Stimulated activated CD4-positive, alpha-beta T cell treated with anti-CD3 and anti-CD28 coated beads, TNF-alpha, amount 100 ng/mL, for 24 hours (primary cell): ENCODE measurements around the gene GPS2.
"Not testable (repeated sequence)": the region's sequence is repeated elsewhere in the genome, so short reads cannot be mapped to it uniquely, and the experiment has no call there.

Experiments used
- DNase-seq, 3 experiments: peaks; one replicate each; pipeline ENCODE4 v3.0.0-alpha.2; 2020; ENCODE audit warnings: low read depth in 3 of 3

The GPS2 gene

DNA sequence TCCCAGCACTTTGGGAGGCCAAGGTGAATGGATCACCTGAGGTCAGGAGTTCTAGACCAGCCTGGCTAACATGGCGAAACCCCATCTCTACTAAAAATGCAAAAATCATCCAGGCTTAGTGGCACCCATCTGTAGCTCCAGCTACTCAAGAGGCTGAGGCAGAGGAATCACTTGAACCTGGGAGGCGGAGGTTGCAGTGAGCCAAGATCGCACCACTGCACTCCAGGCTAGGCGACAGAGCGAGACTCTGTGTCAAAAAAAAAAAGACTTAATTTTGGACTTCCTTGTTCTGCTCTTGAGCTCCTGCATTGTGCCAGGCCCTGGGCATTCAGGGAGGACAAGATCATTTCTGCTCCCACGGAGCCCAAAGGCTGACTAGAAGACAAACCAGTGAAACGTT, 22.4 kb upstream of the GPS2 start:
- DNase-seq: not testable (repeated sequence)

DNA sequence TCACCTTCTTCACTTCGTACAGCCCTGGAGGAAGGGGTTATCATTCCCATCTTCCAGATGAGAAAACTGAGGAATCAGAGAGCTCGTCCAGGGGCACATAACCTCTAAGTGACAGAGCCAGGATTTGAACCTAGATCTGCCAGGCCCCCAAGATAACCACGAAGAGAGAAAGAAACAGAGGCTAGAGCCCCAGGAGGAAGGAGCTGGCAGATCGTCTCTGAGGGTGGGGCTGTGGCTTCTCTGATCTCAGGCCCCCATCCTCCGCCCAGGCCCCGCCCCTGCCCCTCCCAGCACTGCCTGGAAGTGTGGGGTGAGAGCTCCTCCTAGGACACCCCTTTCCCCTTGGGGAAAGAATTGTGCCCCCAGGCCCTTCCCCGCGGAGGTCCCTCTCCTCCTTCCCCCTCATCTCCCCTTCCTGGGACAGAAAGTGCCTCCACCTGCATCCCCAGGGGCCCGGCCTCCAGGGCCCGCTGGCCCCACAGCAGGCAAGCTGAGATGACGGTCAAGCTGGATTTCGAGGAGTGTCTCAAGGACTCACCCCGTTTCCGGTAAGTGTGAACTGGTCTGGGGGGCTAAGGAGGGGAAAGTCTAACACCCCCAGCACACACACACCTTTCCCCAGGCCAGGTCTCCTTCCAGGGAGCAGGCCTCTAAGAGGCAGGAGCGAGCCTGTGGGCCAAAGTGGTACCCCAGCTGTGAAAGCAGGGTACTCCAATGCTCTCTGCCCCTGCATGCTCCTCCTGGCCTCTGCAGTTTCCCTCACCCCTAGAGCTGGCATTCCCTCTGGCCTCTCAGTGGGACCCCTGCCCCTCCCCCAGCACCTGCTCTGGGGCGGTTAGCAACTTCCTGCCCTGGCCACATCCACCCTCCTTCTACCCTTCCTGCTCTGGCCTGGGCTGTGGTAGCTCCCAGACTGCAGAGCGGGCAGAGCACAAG, 21.3 kb upstream of the GPS2 start, which contains the start of gene ACAP1:
Gene ACAP1, plus strand, starts transcription at position 290 of the 936 bp plus-strand sequence. Its CDS starts 206 bp downstream, at position 496.
- DNase-seq: peak; percentile 69 to 92 (median 71)

DNA sequence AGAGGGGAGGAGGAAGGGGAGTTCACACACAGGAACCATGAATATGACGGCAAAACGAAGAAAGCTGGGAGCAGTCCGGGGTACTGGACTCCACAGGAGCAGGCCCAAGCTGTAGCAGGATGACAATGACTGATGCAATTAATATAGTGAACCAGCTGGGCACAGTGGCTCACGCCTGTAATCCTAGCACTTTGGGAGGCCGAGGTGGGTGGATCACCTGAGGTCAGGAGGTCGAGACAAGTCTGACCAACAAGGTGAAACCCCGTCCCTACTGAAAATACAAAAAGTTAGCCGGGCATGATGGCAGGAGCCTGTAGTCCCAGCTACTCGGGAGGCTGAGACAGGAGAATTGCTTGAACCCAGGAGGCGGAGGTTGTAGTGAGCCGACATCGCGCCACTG, 20.6 kb upstream of the GPS2 start:
- DNase-seq: not testable (repeated sequence)

DNA sequence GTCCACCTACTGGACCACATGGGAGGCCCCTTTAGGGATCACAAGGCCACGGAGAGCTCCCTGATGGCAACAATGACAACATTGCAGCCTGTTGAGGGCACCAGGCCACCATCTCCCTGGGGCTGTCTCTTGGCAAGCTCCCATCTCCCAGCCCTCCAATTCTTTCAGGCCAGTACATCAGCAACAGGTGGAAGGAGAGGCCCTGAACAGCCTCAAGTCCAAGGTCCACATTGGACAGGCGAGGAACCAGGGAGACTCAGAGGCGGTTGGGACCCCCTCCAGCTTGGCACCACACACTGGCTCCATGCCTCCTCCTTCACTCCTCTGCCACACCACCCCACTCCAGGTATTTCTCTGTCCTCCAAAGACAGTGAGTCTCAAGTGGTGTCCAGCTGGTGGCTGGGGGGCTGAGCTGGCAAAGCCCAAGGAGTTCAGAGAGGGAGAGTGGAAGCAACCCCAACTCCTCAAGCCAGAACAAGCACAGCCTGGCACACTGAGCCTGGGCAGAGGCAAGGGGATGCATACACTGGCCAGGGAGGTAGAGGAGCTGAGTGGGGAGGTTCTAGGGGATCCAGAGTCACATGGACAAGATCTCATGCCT, 19.9 kb upstream of the GPS2 start:
- DNase-seq: no peak

DNA sequence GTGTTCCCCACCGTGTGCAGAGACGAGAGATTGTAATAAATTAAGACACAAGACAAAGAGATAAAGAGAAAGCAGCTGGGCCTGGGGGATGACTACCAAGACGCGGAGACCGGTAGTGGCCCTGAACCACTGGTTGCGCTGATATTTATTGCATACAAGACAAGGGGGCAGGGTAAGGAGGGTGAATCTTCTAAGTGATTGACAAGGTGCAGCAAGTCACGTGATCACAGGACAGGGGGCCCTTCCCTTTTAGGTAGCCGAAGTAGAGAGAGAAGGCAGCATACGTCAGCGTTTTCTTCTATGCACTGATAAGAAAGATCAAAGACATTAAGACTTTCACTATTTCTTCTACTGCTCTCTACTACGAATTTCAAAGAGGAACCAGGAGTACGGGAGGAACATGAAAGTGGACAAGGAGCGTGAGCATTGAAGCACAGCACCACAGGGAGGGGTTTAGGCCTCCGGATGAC, 17.5 kb upstream of the GPS2 start:
- peak in 1 of 3 experiments; percentile 28 for DNase-seq

DNA sequence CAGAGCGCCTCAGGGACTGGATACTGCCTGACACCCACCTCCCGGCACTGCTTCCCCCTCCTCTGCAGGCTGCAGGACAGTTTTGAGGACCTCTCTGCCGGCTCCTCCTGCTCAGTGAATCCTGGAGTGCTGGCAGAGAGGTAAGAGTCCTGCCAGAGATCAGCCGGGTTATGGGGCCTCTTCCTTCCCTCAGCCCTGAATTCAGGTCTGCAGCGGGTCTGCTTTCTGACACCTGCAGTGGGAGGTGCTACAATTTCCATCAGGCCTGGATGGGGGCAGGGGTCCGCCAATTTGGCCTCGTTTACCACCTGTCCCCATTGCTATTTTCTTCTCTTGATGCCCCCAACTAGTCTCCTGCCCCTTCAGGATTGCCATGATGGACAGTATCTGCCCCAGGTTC, 17.0 kb upstream of the GPS2 start:
- no peak for DNase-seq

DNA sequence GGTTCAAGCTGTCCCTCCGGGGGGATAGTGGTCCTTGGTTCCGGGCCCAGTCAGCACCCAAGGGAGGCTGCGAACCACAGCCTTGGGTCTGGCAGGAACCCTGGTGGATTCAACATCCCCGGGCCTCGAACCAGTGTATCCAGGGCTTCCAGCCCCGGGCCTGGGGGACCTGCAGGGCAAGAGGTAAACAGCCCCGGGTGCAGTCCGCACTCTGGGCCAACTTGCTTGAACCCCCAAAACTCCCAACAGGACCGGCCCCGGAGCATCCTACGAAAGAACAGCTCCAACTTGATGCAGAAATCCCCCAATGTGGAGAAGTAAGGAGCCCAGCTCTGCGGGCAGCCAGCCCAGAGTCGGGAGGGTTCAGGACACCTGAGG, 15.5 kb upstream of the GPS2 start:
- no peak for DNase-seq

DNA sequence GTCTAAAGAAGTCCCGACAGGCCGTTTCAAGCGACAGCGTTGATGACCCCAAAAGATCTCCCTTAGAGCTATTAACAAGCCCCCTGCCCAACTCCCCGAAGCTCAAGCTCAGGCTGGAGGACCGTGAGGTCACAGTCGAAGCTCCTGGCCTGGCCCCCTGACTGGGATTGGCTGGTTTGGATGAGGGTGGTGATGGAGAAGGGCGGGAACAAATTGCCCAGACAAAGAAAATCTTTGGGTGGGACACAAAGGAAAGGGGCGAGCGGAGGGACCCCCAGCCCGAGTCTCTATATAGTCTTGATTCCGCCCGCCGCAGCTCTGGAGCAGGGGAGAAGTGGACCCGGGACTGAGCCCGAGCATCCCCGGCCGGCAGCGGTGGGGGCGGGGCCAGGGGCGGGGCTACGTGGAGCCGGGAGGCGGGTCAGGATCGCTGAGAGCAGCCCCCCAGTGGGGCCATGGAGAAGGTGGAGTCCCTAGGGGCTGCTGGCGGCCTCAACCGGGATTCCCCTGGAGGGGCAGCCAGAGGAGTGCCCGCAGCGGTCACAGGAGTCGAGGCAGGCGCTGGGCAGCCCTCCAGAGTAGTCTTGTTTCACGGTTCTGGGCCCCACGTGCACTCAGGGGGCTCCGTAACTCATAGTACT, 15.0 kb upstream of the GPS2 start:
- DNase-seq: peak; percentile 64 to 82 (median 65)

DNA sequence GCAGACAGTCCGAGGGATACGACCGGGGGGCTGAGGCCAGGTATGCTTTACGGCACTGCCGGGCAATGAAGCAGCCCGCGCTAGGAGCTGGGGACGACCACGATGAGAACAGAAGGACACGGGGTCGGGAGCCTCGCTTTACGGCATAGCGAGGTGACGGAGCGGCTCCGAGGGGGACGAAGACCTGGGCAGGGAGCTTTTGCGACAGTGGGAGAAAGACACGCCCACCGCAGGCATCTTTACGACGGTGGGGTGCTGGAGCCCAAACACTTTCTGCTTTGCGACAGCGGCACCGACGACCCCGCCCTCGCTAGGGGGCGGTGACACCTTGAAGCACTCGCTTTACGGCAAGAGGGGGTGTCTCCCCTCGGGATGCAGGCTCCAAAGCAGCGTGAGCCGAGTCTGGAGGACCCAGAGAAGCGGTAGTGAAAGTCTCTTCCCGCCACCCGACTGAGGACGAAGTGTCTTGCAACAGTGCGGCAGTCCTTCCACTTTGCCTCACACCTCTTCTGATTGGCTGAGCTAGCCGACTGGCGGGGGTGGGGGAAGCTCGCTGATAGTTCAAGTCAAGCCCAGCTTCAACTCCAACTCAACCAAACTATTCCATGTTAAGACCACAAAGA, 14.3 kb upstream of the GPS2 start:
- DNase-seq: peak; percentile 91 to 97 (median 93)

DNA sequence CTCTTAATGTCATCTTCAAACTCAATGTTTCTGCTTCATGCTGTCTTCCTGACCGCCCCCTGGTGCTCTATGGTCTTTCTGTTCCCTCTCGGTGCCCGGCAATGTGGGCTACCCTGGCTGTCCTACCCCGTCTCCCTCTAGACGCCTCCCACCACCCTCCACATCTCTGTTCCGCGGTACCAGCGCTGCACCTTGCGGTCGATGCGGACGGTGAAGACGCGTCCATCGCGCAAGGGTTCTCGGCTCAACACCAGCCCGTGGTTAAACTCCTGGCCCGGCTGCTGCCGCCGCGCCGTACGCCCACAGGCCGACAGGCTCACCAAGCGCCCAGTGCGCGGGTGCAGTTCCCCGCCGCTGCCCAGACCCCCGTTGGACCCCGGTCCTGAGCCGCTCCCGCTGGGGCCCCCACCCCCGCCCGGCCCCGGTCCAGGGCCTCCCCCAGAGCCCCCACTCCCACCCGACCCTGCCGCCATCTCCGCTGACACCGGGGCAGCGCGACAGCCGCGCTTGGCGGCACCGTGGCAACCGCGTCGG, 13.7 kb upstream of the GPS2 start, which contains the start of gene NEURL4:
Gene NEURL4, minus strand, starts transcription at position 496 of the 534 bp plus-strand sequence. Its CDS starts 23 bp downstream, at position 473.
- DNase-seq: no peak

DNA sequence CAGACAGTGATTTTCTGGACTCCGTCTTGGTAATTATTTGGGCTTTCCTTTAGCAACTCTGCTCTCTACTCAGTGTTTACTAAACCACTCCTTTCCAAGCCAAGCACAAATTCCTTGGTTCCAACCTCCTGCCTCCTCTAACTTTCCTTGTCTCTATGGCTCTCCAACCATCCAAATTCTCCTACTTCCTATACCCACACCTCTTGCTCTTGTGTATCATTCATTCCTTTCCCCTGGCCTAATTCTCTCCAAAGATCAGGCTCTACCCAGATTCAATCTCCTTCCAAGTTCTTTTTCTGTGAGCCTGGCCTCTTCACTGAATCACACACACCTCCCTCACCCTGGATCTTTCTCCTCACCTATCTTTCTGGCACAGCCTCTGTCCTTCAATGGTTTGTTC, 12.8 kb upstream of the GPS2 start:
- no peak for DNase-seq

DNA sequence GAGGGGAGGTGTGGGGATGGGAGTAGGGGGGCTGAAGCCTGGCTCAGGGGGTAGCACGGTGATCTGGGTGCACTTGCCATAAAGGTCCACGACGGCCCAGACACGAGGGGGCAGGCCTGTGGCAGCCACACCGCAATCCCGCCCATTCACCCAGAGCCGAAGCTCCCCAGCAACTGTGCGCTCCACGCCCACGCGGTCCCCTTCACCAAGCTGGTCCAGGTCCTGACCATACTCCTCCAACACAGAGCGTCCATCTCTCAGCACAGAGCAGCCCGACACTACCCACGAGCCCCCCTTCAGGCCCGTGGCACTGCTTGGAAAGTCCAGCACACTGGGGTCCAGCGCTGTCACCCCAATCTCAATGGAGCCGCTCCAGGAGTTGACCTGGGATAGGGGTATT, 12.3 kb upstream of the GPS2 start:
- no peak for DNase-seq

DNA sequence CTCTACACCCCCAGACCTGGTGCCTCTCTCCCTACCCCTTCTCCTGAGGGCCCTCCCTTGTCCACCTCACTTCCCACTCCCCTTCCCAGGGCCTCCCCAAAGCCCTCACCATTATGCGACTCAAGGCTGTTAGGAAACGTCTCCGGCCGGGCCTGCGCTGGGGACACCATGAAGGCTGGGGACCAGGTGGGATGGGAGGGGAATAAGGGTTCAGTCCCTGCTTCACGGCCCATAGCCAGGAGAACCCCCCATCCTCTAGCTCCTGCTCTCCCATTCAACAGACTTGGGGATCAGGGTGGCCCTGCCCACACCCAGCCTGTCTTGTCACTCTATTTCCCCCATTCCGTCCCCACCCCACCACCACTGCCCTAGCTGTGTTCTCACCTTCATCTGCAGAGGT, 11.9 kb upstream of the GPS2 start:
- DNase-seq: no peak

DNA sequence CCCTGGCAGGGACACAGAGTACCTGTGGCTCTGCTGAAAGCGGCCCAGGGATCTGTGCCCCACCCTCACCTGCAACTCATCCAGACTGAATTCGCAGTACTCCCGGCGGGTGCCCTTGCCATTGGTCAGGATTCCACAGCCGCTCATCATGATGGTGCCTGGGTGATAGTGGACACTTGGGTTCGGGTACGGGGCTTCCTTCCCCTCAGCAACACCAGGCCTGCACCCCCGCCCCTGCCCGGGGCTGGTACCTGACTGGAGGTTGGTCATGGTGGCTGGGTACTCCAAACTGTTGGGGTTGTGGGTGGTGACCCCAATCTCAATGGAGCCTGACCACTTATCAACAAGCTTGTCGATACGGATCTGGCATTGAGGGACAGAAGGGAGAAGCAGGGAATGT, 11.0 kb upstream of the GPS2 start:
- no peak for DNase-seq

DNA sequence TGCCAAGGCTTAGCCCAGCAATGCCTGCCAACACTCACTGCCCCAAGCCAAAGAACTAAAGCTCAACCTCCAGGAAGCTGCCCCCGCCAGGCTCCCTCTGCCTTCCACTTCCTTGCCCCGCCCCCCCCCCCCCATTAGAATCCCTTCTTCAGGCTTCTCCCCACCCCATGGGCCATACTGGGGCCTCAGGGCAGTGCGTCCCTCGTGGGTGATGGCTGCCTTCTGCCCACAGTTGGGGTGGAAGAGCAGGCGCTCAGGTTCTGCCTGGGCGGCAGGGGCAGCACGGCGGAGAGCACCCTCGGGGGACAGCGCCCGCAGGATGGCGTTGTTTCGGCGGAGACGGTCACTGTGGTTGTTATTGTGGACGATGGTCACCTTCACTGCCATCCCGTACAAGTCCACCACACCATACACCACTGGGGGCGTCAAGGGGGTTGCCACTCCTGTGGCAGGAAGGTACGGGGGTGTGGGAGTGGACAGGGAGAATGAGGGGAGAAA, 9.9 kb upstream of the GPS2 start:
- DNase-seq: no peak

DNA sequence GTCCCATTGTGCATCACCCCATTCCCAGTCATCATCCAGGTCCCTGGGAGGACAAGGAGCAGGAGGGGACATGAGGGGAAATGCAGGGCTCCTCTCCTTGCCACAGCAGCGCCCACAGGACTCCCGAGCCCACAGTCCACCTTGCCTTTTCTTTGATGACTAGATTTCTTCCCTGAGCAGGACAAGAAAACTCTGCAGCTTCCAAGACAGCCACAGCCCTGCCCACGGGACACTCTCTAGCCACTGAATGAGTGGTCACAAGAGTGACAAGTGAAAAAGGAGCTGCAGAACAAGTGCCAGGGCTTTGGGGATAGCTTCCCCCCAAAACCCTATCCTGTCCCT, 9.2 kb upstream of the GPS2 start:
- no peak for DNase-seq

DNA sequence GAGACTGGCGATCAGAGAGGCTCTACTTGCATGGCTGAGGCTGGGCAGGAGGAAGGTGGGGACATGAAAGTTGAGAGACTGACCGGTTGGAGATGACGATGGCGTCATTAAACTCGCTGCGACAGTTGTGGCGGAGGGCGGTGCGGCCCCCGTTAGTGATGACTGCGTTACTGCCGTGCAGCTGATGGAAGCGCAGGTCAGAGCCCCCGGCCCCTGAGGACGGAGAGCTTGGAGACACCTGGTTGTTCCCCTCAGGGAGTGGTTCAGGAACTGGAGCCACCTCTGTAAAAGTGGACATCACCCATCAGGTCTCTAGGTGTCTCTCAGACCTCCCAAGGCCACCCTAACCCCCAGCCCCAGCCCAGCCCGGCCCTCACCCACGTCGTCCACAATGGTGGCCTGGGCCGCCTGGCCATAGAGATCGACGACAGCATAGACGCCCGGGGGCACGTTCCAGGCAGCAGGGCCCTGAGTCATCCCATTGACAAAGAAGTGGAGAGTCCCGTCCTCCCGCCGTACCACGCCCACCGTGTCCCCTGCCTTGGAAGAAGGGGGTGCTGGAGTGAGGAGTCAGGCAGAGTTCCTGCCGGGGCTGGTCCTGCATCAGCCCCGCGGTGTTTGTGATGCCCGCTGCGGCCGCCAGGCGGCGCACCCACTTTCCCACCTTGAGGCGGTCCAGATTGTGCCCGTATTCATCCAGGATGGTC, 8.7 kb upstream of the GPS2 start:
- DNase-seq: peak in 2 of 3 experiments; percentile 29 to 63

DNA sequence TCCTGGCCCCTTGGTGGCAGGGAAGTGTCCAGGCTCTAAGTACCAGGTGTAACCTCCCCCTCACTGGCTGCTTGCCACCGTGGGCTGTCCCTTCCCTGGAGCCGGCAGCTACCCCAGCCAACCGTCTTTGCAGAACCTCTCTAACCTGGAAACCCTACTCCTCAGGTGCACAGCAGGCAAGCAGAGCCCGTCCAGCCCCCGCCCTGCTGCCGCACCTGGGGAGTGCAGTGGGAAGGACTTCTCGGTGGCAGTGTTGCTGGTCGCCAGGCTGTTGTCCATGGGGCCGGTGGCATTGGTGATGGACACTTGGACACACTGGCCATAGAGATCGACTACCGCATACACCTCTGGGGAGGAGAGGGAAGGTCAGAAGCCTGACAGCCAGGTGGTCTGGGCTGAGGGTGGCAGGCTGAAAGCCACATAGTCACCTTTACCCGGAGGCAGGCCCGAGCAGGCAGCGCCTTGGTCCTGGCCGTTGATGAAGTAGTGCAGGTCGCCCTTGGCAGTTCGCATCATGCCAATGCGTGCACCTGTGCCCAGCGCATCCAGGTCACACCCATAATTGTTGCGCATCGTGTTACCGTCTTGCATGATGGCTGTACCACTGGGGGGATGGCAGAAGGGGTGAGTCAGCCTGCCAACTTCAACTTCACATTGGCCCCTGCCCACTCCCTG, 7.5 kb upstream of the GPS2 start:
- DNase-seq: no peak

DNA sequence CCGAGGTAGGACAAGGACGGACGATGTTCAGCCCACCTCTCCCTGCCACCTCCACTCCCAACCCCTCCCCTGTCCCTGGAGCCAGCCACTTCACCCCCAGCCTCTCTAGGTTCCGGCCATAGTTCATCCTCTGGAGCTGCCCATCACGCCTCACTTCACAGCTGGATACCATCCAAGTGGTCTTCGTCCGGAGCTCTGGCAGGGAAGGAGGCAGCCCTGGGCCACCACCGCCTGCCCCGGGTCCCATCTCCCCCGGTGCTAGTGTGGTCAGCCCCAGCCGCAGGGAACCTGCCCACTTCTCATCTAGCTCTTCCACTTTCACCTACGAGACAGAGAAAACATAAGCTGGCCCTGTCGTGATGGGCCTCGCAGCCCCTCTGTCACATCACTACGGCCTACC, 6.3 kb upstream of the GPS2 start:
- DNase-seq: no peak

DNA sequence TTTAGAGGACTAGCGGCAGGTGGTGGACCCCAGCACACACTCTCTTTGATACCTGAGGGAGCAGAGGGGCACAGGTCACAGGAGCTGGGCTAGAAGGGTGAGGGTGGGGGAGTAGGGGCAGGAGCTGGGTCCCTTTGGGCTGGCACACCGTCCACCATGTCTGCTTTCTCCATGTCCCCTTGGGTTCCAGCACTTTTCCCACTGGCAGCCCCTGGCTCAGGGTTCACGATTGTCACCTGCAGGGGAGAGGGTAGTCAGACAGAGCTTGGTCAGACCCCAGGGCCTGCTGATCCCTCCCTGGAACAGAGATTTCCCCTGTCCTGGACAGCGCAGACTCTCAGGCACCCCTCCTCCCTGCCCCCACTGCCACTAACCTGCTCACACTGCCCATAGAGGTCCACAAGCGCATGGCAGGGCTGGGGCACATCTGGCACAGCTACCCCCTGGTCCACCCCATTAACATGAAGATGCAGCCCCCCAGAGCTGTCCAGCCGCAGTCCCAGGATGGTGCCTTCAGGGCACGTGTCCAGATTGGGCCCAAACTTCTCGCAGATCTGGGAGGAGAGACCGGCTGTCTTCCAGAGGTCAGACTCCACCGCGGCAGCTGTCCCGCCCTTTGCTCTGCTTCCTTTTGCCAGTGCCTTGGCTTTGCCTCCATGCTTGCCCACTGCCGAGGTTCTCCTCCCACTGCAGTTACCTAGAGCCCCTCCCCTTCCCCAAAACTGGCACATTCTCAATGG, 3.1 kb upstream of the GPS2 start:
- no peak for DNase-seq
